Cardiac muscle cell (in vitro differentiated cells and primary cell): ENCODE data around the gene SLC47A2. TPM values are rescaled to one million over a fixed set of nuclear protein-coding genes. Genes with fewer than 3 reads are reported as not detected.

Experiments
- DNase-seq, 2 donors: peaks; one replicate each; pipeline versions ENCODE4 v3.0.0 to v3.0.0-alpha.2; 2010 to 2017; ENCODE audit warnings: low read depth in 1 of 2, low spot score in 1 of 2
- H3K27ac ChIP-seq: fragments of 200-600 bp; sonication (generic); 2 replicates; pipeline ENCODE4 v1.5.1; 2016
- H3K27me3 ChIP-seq: fragments of 200-600 bp; sonication (generic); 2 replicates; pipeline ENCODE4 v1.6.0; 2016; ENCODE audit warnings: control low read depth
- H3K36me3 ChIP-seq: fragments of 200-600 bp; sonication (generic); 2 replicates; pipeline ENCODE4 v1.5.1; 2016; ENCODE audit warnings: control low read depth
- H3K4me1 ChIP-seq: fragments of 200-600 bp; sonication (generic); 2 replicates; pipeline ENCODE4 v1.8.1; 2017; ENCODE audit warnings: low read depth, mild to moderate bottlenecking, mixed run types
- H3K4me3 ChIP-seq: fragments of 200-600 bp; sonication (generic); 2 replicates; pipeline ENCODE4 v1.5.1; 2016; ENCODE audit warnings: mild to moderate bottlenecking
- H3K9me3 ChIP-seq: fragments of 200-600 bp; sonication (generic); 2 replicates; pipeline ENCODE4 v1.5.1; 2017; ENCODE audit warnings: low read depth, mild to moderate bottlenecking, control low read depth
- polyA plus RNA-seq: library from polyadenylated mRNA; unstranded; fragments of >200 nt; fragmentation: Nextera tagmentation; extraction: Ambion mirVana; gene quantifications from 2 replicates; pipeline ENCODE4 v1.2.1, GENCODE V29; 2016
- total RNA-seq: library from RNA; depleted of rRNA; stranded (reverse); fragments of >200 nt; gene quantifications from 2 replicates; pipeline ENCODE4 v1.2.3, GENCODE V29; 2016
- TF ChIP-seq, protein P1 (sequence below): IDR thresholded peaks from 2 replicates; pipeline ENCODE4 v1.5.1; 2012; ENCODE audit warnings: low read depth, mild to moderate bottlenecking, low read length

The SLC47A2 gene
- total and polyA plus RNA-seq, 2 experiments from 2014 or later = 0.27 to 0.37 TPM

DNA sequence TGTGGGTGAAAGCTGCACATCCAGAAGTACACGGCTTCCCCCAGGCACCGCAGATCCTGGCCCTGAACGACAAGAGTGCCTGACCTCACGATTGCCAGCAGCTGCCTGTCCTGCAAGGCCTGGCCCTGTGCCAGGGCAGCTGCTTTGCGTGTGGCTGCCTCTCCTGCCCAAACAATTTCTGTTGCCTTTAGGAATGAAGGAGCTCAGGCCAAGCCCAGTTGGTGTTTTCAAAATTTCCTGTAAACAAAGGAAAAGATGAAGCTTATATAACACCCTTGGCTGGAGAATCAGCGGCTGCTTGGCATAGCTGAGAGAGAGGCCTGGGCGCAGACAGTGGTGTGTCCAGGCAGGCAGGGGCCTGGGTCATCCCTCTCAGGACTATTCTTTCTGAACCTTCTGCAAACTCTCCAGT lies 11.7 kb upstream of the SLC47A2 start:
- Histone ChIP-seq H3K4me3 (no peak overlapping the region), H3K4me1 (peaks cover 13% of the 10 kb centered on the region), H3K9me3 (no peaks in the 10 kb centered on the region), H3K27ac (peak overlapping the region; percentile 53), H3K27me3 (no peaks in the 10 kb centered on the region), H3K36me3 (no peaks in the 10 kb centered on the region)
- TF ChIP-seq, protein P1, sequence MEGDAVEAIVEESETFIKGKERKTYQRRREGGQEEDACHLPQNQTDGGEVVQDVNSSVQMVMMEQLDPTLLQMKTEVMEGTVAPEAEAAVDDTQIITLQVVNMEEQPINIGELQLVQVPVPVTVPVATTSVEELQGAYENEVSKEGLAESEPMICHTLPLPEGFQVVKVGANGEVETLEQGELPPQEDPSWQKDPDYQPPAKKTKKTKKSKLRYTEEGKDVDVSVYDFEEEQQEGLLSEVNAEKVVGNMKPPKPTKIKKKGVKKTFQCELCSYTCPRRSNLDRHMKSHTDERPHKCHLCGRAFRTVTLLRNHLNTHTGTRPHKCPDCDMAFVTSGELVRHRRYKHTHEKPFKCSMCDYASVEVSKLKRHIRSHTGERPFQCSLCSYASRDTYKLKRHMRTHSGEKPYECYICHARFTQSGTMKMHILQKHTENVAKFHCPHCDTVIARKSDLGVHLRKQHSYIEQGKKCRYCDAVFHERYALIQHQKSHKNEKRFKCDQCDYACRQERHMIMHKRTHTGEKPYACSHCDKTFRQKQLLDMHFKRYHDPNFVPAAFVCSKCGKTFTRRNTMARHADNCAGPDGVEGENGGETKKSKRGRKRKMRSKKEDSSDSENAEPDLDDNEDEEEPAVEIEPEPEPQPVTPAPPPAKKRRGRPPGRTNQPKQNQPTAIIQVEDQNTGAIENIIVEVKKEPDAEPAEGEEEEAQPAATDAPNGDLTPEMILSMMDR = no peak
- peak; percentile 81 to 89 for DNase-seq

DNA sequence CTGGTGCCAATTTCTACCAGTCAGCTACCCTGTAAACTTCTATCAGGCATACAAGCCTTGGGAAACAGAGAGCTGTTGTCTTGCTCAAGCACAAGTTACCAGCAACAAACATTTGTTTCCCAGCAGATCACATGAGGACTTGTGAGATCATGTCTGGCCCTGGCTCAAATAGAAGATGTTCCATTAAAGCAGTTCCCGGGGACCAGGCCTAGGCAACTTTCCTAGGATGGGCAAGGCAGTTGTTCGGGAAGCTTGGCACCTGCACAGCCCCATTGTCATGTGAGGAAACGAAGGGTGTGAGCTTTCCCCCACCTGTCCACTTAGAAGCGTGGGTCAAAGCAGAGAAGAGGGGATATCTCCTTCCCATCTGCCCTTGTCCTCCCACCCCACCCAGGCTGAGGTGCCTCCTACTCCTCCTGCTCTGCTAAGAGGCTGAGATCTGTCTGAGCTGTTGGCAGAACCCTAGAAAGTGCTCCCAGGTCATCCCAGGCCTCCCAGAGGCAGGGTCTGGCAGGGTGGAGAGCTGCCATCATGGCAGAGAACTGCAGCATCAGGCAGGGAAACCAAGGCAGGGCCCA lies 11.2 kb upstream of the SLC47A2 start:
- H3K4me1 ChIP-seq = peaks cover 18% of the 10 kb centered on the region
- DNase-seq = peak in 1 of 2 donors; percentile 92
- peak overlapping the region; percentile 53 for H3K27ac ChIP-seq
- no peak overlapping the region for H3K4me3 ChIP-seq
- H3K36me3 ChIP-seq = no peaks in the 10 kb centered on the region
- H3K9me3 ChIP-seq = no peaks in the 10 kb centered on the region
- no peaks in the 10 kb centered on the region for H3K27me3 ChIP-seq
- TF ChIP-seq, protein P1 = no peak

- TF ChIP-seq, protein P1 = no peak
- Histone ChIP-seq H3K27ac (no peak overlapping the region), H3K4me1 (peaks cover 21% of the 10 kb centered on the region)
Measured at GRCh38 chr17:19726631-19727376, 10.4 kb upstream of the SLC47A2 start.

GRCh38 chr17:19725486-19725885 lies 9.1 kb upstream of the SLC47A2 start:
- no peak for DNase-seq
- Histone ChIP-seq H3K4me3 (no peak overlapping the region), H3K27ac (no peak overlapping the region), H3K27me3 (no peaks in the 10 kb centered on the region), H3K4me1 (peaks cover 26% of the 10 kb centered on the region), H3K36me3 (no peaks in the 10 kb centered on the region), H3K9me3 (no peaks in the 10 kb centered on the region)
- TF ChIP-seq, protein P1 = no peak

More at GRCh38 chr17:19726631-19727376, 10.4 kb upstream of the SLC47A2 start:
- no peak overlapping the region for H3K4me3 ChIP-seq
- H3K9me3 ChIP-seq = no peaks in the 10 kb centered on the region
- peak in 1 of 2 donors; percentile 72 for DNase-seq
- H3K27me3 ChIP-seq = no peaks in the 10 kb centered on the region
- no peaks in the 10 kb centered on the region for H3K36me3 ChIP-seq

DNA sequence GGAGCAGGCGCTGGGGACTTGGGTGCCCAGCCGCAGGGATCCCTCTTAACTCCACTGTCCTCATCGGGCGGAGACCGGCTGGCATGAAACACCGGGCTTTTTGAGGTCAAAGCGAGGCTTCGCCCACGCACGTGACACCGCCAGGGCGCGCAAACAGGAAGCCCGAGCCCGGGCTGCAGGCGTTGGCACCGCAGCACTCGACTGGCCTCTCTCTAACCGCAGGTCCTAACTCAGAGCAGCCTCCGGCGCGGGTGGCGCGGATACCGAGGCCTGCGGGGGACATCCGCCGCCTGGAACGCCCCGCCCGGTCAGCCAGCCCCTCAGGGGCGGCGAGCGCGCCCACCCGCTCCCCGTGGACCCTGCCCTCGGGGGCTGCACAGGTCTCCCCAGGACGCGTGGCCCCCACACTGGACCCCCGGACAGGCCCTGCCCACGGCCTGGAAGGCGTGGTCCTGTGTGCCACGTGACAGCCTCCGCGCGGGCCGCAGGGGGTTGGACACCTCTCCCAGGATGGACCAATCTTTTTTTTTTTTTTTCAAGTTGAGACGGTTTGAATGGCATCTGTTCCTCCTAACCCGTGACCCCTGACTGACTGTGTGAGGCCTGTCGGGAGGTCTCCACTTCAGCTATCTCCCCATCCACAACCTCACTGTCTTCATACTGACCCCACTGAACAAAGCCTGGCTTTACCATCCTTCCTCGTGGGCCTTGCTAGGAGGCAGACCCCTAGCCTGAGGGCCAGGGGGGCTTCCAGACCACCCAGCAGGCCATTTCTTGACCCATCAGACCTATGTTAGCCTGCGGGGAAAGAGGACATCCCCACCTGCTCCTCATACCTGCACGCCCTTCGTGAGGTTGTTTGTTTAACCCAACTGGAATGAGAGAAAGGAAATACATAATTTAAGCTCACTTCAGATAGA lies 8.4 kb upstream of the SLC47A2 start:
- Histone ChIP-seq H3K27me3 (no peaks in the 10 kb centered on the region), H3K4me3 (no peak overlapping the region), H3K4me1 (peaks cover 30% of the 10 kb centered on the region), H3K9me3 (no peaks in the 10 kb centered on the region), H3K27ac (no peak overlapping the region), H3K36me3 (no peaks in the 10 kb centered on the region)
- DNase-seq = peak in 1 of 2 donors; percentile 48
- TF ChIP-seq, protein P1 = no peak
